Left kidney (tissue), 2 donors: ENCODE data around the gene FZD4. TPM values are rescaled to one million over a fixed set of nuclear protein-coding genes. Genes with fewer than 3 reads are reported as not detected.

Experiments
- DNase-seq: peaks from one replicate; pipeline ENCODE4 v3.0.0-alpha.2; 2013
- polyA plus RNA-seq: library from polyadenylated mRNA; unstranded; fragments of 120-200 nt; gene quantifications from one replicate; pipeline ENCODE4 v1.2.1, GENCODE V29; 2013; ENCODE audit not compliant: insufficient read length

FZD4 gene
- polyA plus RNA-seq, 1 donor, result 91.3 TPM

- no peak for DNase-seq
Measured at GRCh38 chr11:86914865-86915519, 40.2 kb downstream of the FZD4 start.

GRCh38 chr11:86912238-86912637 is 43.0 kb downstream of the FZD4 start:
- no peak for DNase-seq

GRCh38 chr11:86910592-86910991 is 44.6 kb downstream of the FZD4 start:
- no peak for DNase-seq

GRCh38 chr11:86906198-86906597 is 49.0 kb downstream of the FZD4 start:
- DNase-seq, result no peak

GRCh38 chr11:86905252-86905651 is 49.9 kb downstream of the FZD4 start:
- DNase-seq, result no peak

GRCh38 chr11:86904001-86904400 is 51.2 kb downstream of the FZD4 start:
- no peak for DNase-seq

- DNase-seq, result no peak
Measured at GRCh38 chr11:86902345-86902744, 52.9 kb downstream of the FZD4 start.

GRCh38 chr11:86901599-86901998 is 53.6 kb downstream of the FZD4 start:
- DNase-seq, result no peak

GRCh38 chr11:86900162-86900561 is 55.0 kb downstream of the FZD4 start:
- no peak for DNase-seq

- DNase-seq, result no peak
Measured at GRCh38 chr11:86898689-86899088, 56.5 kb downstream of the FZD4 start.

- no peak for DNase-seq
Measured at GRCh38 chr11:86896441-86896841, 58.8 kb downstream of the FZD4 start.

Other genes starting within 250 kb of the FZD4 start
- 85.3 TPM for gene PRSS23, start 154.9 kb downstream of the FZD4 start, polyA plus RNA-seq
- 42.2 TPM for gene TMEM135, start 82.5 kb upstream of the FZD4 start, polyA plus RNA-seq